Lung microvascular endothelial cell (primary cell): ENCODE results near the gene ACTN2. TPM values are rescaled to one million over a fixed set of nuclear protein-coding genes. Genes with fewer than 3 reads are reported as not detected.

ENCODE experiments used
- DNase-seq, 2 donors: peaks; one replicate each; pipeline versions ENCODE4 v3.0.0 to v3.0.0-alpha.2; 2010; ENCODE audit warnings: low read depth in 2 of 2
- total RNA-seq: library from RNA; depleted of rRNA; stranded (reverse); fragments of >200 nt; gene quantifications from 2 replicates; pipeline ENCODE4 v1.2.1, GENCODE V29; 2014

ACTN2 gene
- total RNA-seq, 1 donor from 2014 or later = under 0.01 TPM

GRCh38 chr1:236741753-236742152, 55.5 kb downstream of the ACTN2 start:
- no peak for DNase-seq

DNA sequence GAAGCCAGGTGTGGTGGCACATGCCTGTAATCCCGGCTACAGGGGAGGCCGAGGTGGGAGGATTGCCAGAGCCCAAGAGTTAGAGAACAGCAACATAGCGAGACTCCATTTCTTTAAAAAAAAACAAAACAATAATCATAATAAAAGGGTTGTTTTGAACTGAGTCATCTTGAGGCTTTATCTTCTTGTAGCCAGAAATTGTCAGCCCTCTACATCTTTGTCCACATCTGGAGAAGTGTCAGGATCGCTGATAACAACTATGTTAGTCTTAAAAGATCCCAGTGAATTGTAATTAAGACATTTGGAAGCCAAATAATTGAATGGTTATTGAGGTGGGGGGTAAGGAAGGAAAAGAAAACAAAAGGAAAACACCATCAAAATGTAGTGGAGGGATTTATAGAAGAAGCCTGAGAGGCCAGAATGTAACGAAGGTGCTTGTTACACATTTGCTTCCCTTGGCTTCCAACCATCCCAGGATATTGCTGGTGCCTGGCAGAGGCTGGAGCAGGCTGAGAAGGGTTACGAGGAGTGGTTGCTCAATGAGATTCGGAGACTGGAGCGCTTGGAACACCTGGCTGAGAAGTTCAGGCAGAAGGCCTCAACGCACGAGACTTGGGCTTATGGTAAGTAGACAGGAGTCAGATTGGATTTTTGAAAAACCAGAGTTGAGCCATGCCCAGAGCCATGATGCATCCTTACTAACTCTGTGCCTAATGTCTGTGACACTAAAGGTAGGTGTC, 56.3 kb downstream of the ACTN2 start:
- DNase-seq = no peak

- no peak for DNase-seq
Observed at GRCh38 chr1:236744533-236744932, 58.2 kb downstream of the ACTN2 start.

GRCh38 chr1:236746785-236747184, 60.5 kb downstream of the ACTN2 start:
- no peak for DNase-seq

- DNase-seq = no peak
Observed at GRCh38 chr1:236747311-236747985, 61.1 kb downstream of the ACTN2 start.

DNA sequence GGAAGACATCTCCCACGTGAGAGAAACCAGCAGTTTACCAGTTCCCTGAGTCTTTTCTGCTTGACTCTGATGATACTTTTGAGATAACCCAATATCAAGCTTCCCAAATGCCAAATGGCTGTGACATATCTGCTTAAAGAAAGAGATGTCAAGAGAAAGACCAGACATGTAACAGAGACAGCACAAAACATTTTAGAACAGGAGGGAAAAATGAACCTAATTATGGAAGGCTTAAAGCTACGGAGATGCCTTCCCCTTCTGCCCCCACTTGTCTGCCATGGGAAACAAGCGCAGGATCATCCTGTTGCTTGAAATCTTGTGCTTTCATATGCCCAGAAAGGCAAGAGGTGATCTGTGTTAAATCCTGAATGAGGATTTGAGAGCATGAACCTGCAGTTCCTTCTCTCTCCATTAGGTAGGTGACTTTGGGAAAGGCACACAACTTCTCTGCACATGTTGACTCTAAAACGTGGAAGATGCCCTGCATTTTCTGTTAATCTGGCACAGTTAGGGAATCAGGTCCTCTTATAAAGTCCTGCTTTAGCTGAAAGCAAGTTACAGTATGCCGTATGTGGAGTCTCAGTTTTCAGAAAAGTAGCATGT, 62.1 kb downstream of the ACTN2 start:
- no peak for DNase-seq

GRCh38 chr1:236750928-236751327, 64.6 kb downstream of the ACTN2 start:
- DNase-seq = no peak

- DNase-seq = no peak
Observed at GRCh38 chr1:236751385-236751784, 65.1 kb downstream of the ACTN2 start.

- DNase-seq = no peak
Observed at GRCh38 chr1:236751935-236752334, 65.6 kb downstream of the ACTN2 start.

DNA sequence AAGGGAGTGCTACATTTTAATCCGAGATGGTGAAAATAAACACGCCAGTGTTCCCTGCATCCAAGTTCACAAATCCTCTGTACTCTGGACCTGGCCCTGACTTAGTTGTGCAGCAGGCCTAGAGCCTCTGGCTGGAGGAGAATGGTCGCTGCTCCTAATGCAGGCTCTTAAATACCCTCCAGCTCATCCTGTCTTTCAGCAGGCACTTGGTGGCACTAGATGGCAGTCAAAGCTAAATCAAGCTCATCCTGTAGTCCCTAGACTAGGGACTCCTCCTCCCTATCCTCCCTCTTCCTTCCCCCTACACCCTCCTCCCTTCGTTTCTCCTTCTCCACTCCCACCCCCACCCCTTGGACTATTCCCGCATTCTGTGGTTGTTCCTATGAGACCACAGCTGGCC, 67.2 kb downstream of the ACTN2 start:
- DNase-seq = peak; percentile 12 to 41

GRCh38 chr1:236753964-236754363, 67.7 kb downstream of the ACTN2 start:
- DNase-seq = no peak

DNA sequence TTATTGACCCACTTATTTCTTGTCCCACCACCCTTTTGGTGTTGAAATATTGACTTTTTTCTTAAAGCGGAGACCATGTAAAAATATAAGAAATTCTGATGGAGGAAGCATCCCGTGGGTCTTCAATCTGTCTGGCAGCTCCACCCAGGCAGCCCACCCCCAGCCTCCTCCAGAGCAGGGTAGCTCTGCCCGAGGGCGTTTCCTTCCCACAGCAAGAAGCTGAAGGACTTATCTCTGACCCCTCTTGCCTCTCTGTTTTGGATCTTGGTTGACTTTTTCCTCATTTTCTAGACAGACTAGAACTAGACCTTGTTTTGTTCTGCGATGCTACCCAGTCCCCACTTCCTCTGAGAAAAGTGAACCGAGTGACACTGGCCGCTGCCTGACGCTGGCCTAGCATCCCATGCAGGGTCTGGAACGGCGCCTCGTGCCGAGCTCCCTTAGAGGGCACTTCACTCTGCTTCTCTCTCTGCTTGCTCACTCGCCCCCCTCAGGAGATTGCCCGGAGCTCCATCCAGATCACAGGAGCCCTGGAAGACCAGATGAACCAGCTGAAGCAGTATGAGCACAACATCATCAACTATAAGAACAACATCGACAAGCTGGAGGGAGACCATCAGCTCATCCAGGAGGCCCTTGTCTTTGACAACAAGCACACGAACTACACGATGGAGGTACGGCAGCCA, 68.4 kb downstream of the ACTN2 start:
- DNase-seq = no peak

DNA sequence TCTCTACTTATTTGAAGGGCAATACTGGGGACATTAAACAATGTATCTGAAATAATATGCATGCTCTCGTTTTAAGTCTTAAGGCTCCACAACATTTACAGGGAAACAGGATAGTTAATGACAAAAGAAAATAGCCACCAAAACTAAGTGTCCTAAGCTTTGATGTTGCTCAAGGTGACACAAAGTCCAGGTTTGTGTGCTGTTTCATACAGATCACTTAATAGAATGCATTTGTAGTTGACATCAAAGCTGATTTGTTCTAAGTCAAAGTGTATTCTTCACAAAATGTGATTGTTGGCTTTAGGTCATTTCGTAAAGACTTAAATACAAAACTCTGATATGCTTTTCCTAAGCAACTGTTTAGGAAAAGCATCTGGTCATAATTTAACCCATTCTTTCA, 71.3 kb downstream of the ACTN2 start:
- no peak for DNase-seq

GRCh38 chr1:236759252-236759859, 73.1 kb downstream of the ACTN2 start:
- DNase-seq = peak; percentile 41 to 46

DNA sequence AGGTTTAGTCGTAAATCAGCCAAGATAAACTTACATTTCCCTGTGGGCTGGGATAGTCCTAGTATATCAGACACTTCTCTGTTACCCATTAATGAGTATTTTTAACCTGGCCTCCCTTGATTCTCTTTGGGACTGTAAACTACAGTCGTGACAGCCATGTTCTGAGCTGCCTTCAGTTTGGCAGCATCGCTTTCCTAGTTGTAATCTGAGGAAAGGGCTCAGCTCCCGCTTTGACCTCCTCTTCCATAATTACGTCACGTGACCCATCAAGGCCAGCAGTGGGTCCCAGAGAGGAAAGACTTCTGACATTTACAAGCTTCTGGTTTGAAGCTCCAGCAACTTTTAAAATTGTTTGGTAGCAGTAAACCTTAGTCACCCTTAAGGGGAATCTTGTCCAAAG, 74.2 kb downstream of the ACTN2 start:
- no peak for DNase-seq

DNA sequence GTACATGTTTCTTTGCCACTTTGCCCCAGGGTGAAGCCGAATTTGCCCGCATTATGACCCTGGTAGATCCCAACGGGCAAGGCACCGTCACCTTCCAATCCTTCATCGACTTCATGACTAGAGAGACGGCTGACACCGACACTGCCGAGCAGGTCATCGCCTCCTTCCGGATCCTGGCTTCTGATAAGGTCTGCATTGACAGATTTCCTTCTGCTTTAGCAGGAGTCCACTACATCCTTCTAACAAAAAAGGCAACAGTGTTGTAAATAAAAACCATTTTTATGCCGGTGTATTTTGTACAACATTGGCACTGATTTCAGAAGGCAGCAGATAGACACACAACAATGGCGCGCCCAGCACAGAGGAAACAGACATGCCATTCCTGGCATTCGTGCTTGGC, 74.7 kb downstream of the ACTN2 start:
- DNase-seq = no peak

GRCh38 chr1:236761397-236762132, 75.3 kb downstream of the ACTN2 start:
- no peak for DNase-seq

DNA sequence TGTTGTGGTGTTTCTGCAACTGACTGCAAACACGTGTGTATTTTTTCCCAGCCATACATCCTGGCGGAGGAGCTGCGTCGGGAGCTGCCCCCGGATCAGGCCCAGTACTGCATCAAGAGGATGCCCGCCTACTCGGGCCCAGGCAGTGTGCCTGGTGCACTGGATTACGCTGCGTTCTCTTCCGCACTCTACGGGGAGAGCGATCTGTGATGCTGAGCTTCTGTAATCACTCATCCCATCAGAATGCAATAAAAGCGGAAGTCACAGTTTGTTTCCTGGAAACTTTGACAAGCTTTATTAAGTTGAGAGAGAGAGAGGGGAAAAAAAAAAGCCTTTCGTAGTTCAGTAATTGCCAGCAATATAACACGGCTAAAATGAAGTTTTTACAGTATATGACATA, 76.1 kb downstream of the ACTN2 start:
- DNase-seq = peak in 1 of 2 donors; percentile 74

DNA sequence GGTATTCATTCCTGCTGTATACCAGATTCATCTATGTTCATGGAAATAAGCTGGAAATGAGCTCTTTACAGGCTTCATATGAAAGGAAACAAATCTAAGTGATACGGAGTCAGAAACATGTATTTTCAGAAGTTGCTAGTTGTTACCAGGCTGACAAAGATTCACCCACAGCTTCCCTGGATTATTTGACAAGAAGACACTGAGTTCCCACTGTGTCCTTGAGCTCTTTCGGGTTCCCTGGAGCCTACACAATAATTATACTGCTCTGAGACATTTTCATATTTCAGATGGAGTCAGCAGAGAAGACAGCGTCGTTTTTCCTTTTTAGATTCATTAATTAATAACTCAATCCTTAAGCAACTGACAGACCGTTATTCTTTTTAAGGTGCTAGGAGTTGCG, 79.5 kb downstream of the ACTN2 start:
- no peak for DNase-seq

DNA sequence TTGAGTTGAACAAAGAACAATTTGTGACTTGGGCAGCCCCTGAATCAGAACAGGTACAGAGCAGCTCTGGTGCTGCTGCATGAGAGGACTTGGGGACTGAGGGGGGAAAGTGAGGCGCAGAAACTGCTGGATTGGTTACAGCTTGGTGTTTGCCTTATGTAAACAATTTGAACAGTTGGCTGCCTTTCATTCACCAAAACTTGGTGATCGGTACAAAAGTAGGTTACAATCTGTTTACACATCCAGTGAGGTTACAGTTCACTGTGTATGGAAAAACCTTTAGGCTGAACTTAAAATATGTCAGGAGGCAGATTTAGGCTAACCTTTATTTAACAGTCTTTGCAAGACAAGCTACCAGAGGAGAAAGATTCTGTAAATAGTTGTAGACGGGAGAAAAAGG, 80.2 kb downstream of the ACTN2 start:
- no peak for DNase-seq

- DNase-seq = no peak
Observed at GRCh38 chr1:236767276-236767675, 81.0 kb downstream of the ACTN2 start.
